Mesendoderm (in vitro differentiated cells): Measurements from ENCODE around the gene MFSD2B.

ENCODE experiments used
- DNase-seq: peaks from one replicate; pipeline ENCODE4 v3.0.0; 2013
- H2AK5ac ChIP-seq: 2 replicates; pipeline ENCODE4 v1.6.1; 2013; ENCODE audit warnings: low read length, inconsistent platforms
- H2BK120ac ChIP-seq: 2 replicates; pipeline ENCODE4 v1.6.1; 2013; ENCODE audit warnings: low read depth, mild to moderate bottlenecking, low read length, moderate library complexity, mixed read lengths
- H2BK15ac ChIP-seq: replicated peaks from 2 replicates; pipeline ENCODE4 v1.6.1; 2013; ENCODE audit warnings: low read depth, mild to moderate bottlenecking, moderate library complexity
- H2BK5ac ChIP-seq: 2 replicates; pipeline ENCODE4 v1.6.1; 2013; ENCODE audit warnings: low read length, inconsistent platforms
- H3K18ac ChIP-seq: 2 replicates; pipeline ENCODE4 v1.6.1; 2013; ENCODE audit warnings: mild to moderate bottlenecking, low read length, mixed read lengths
- H3K23ac ChIP-seq: one replicate; pipeline ENCODE4 v1.6.1; 2013; ENCODE audit warnings: low read length
- H3K27ac ChIP-seq: 2 replicates; pipeline ENCODE4 v1.5.1; 2013; ENCODE audit warnings: low read depth, mild to moderate bottlenecking, inconsistent platforms, low read length, moderate library complexity
- H3K27me3 ChIP-seq: 2 replicates; pipeline ENCODE4 v1.6.1; 2013; ENCODE audit warnings: low read length, control low read depth, mild to moderate bottlenecking, inconsistent platforms; ENCODE audit not compliant: insufficient read depth, poor library complexity
- H3K36me3 ChIP-seq: 2 replicates; pipeline ENCODE4 v1.6.1; 2013; ENCODE audit warnings: low read length, inconsistent platforms; ENCODE audit not compliant: control insufficient read depth, insufficient read depth
- H3K4ac ChIP-seq: one replicate; pipeline ENCODE4 v1.6.1; 2013; ENCODE audit warnings: low read depth, mild to moderate bottlenecking, low read length, moderate library complexity
- H3K4me1 ChIP-seq: 2 replicates; pipeline ENCODE4 v1.6.1; 2013; ENCODE audit warnings: low read depth, low read length, inconsistent platforms; ENCODE audit not compliant: control insufficient read depth
- H3K4me2 ChIP-seq: 2 replicates; pipeline ENCODE4 v1.6.1; 2013; ENCODE audit warnings: low read length
- H3K4me3 ChIP-seq: 2 replicates; pipeline ENCODE4 v1.5.1; 2013; ENCODE audit warnings: mild to moderate bottlenecking, low read length
- H3K56ac ChIP-seq: one replicate; pipeline ENCODE4 v1.6.1; 2013; ENCODE audit warnings: low read length
- H3K79me1 ChIP-seq: 2 replicates; pipeline ENCODE4 v1.6.1; 2013; ENCODE audit warnings: low read length, inconsistent platforms
- H3K79me2 ChIP-seq: 2 replicates; pipeline ENCODE4 v1.6.1; 2013; ENCODE audit warnings: mild to moderate bottlenecking, low read length; ENCODE audit not compliant: control insufficient read depth, insufficient read depth
- H3K9ac ChIP-seq: 2 replicates; pipeline ENCODE4 v1.6.1; 2013; ENCODE audit warnings: low read length, inconsistent platforms
- H4K5ac ChIP-seq: one replicate; pipeline ENCODE4 v1.6.1; 2013; ENCODE audit warnings: low read length
- H4K8ac ChIP-seq: one replicate; pipeline ENCODE4 v1.6.1; 2013; ENCODE audit warnings: low read depth, mild to moderate bottlenecking, control low read depth, low read length, moderate library complexity
- WGBS: extraction: QIAGEN DNeasy Blood & Tissue Kit; methylation state at CpG from one replicate; pipeline ENCODE4 v1.1.7; 2013; ENCODE audit warnings: low lambda C conversion rate, missing lambda C conversion rate; ENCODE audit not compliant: insufficient coverage; ENCODE audit errors: extremely low coverage; 5-methylcytosine and 5-hydroxymethylcytosine counted together

MFSD2B gene

GRCh38 chr2:24050041-24050979, 40.4 kb downstream of the MFSD2B start:
- Histone ChIP-seq H3K79me1 (no peaks in the 10 kb centered on the region), H3K4me3 (peak overlapping the region; percentile 73), H3K27ac (no peak overlapping the region), H3K4me2 (peak overlapping the region; percentile 53), H2BK120ac (no peak overlapping the region), H3K18ac (peak overlapping the region; percentile 22), H3K23ac (peak overlapping the region; percentile 0), H2AK5ac (no peak overlapping the region), H2BK15ac (no peak overlapping the region), H3K36me3 (no peaks in the 10 kb centered on the region), H4K5ac (no peak overlapping the region), H4K8ac (peak overlapping the region; percentile 1), H3K9ac (peak overlapping the region; percentile 77), H3K79me2 (peaks cover 2% of the 10 kb centered on the region), H3K56ac (peak overlapping the region; percentile 89), H3K27me3 (no peaks in the 10 kb centered on the region), H3K4me1 (no peaks in the 10 kb centered on the region), H3K4ac (no peak overlapping the region), H2BK5ac (no peak overlapping the region)
- no CpG with 5 or more reads among the region's 47 CpGs for WGBS
- DNase-seq: peak; percentile 47

- H3K27me3 ChIP-seq: no peaks in the 10 kb centered on the region
These were observed 41.9 kb downstream of the MFSD2B start for GRCh38 chr2:24051833-24052232.

DNA sequence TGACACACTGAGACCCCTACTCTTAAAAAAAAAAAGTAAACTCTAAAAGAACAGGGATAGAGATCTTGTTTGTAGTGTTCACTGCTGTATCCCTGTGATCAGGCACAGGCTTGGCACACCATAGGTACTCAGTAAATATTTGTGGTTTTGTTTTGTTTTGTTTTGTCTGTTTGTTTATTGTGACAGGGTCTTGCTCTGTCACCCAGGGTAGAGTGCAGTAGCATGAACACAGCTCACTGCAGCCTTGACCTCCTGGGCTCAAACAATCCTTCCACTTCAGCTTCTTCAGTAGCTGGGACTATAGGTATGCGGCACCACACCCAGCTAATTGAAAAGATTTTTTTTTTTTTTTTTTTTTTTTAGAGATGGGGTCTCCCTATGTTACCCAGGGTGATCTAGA, 43.1 kb downstream of the MFSD2B start:
- H3K27ac ChIP-seq: no peak overlapping the region
- no peak overlapping the region for H3K4ac ChIP-seq
- no peak overlapping the region for H2BK15ac ChIP-seq
- no peak overlapping the region for H2BK120ac ChIP-seq
- H3K23ac ChIP-seq: no peak overlapping the region
- no peaks in the 10 kb centered on the region for H3K27me3 ChIP-seq
- no peak for DNase-seq
- H3K56ac ChIP-seq: no peak overlapping the region
- no peak overlapping the region for H2AK5ac ChIP-seq
- H2BK5ac ChIP-seq: no peak overlapping the region
- no CpG with 5 or more reads among the region's 1 CpG for WGBS
- H3K9ac ChIP-seq: no peak overlapping the region
- H4K8ac ChIP-seq: no peak overlapping the region
- H3K18ac ChIP-seq: no peak overlapping the region
- no peak overlapping the region for H4K5ac ChIP-seq
- no peak overlapping the region for H3K4me3 ChIP-seq
- H3K79me2 ChIP-seq: no peaks in the 10 kb centered on the region
- H3K36me3 ChIP-seq: no peaks in the 10 kb centered on the region
- H3K79me1 ChIP-seq: no peaks in the 10 kb centered on the region
- H3K4me2 ChIP-seq: no peak overlapping the region
- no peaks in the 10 kb centered on the region for H3K4me1 ChIP-seq

More at GRCh38 chr2:24051833-24052232, 41.9 kb downstream of the MFSD2B start:
- no peak overlapping the region for H3K4me3 ChIP-seq
- H4K5ac ChIP-seq: no peak overlapping the region
- no peaks in the 10 kb centered on the region for H3K79me2 ChIP-seq
- H3K4me2 ChIP-seq: no peak overlapping the region
- H2BK5ac ChIP-seq: no peak overlapping the region
- H3K56ac ChIP-seq: no peak overlapping the region
- no peak for DNase-seq
- no peak overlapping the region for H3K9ac ChIP-seq
- H3K27ac ChIP-seq: no peak overlapping the region
- no peak overlapping the region for H3K18ac ChIP-seq
- H3K36me3 ChIP-seq: no peaks in the 10 kb centered on the region
- H3K4me1 ChIP-seq: no peaks in the 10 kb centered on the region
- no peak overlapping the region for H3K23ac ChIP-seq
- WGBS: no CpG with 5 or more reads among the region's 8 CpGs
- no peak overlapping the region for H2AK5ac ChIP-seq
- H3K4ac ChIP-seq: no peak overlapping the region
- no peak overlapping the region for H4K8ac ChIP-seq
- no peak overlapping the region for H2BK15ac ChIP-seq
- H2BK120ac ChIP-seq: no peak overlapping the region
- no peaks in the 10 kb centered on the region for H3K79me1 ChIP-seq

- Histone ChIP-seq H4K8ac (no peak overlapping the region), H3K4me3 (no peak overlapping the region), H3K27me3 (no peaks in the 10 kb centered on the region), H4K5ac (no peak overlapping the region), H3K18ac (no peak overlapping the region), H3K23ac (no peak overlapping the region), H3K56ac (no peak overlapping the region), H2BK120ac (no peak overlapping the region), H3K36me3 (no peaks in the 10 kb centered on the region), H3K79me2 (no peaks in the 10 kb centered on the region), H3K27ac (no peak overlapping the region), H2BK15ac (no peak overlapping the region), H2AK5ac (no peak overlapping the region), H2BK5ac (no peak overlapping the region), H3K4ac (no peak overlapping the region), H3K4me1 (no peaks in the 10 kb centered on the region), H3K4me2 (no peak overlapping the region), H3K79me1 (no peaks in the 10 kb centered on the region), H3K9ac (no peak overlapping the region)
- DNase-seq: no peak
- WGBS: no CpG with 5 or more reads among the region's 8 CpGs
These were observed 44.6 kb downstream of the MFSD2B start for GRCh38 chr2:24054366-24055010.

DNA sequence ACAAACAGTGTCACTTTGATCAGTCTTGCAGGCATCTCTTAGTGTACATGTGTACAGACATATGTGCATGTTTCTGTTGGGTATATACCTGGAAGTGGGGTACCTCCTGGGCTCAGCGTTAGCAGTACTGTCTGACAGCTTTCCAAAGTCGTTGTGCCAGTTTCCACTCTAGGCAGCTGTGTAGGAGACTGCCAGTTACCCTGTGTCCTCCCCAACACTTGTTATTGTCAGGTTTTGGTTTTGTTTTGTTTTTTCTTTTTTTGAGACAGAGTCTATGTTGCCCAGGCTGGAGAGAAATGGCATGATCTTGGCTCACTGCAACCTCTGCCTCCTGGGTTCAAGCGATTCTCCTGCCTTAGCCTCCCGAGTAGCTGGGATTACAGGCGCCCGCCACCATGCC, 45.9 kb downstream of the MFSD2B start:
- Histone ChIP-seq H2BK120ac (no peak overlapping the region), H3K27ac (no peak overlapping the region), H3K18ac (no peak overlapping the region), H4K5ac (no peak overlapping the region), H3K4ac (no peak overlapping the region), H3K9ac (no peak overlapping the region), H3K23ac (no peak overlapping the region), H4K8ac (no peak overlapping the region), H2BK15ac (no peak overlapping the region), H3K79me2 (no peaks in the 10 kb centered on the region), H3K4me3 (no peak overlapping the region), H3K56ac (no peak overlapping the region), H3K4me2 (no peak overlapping the region), H3K79me1 (no peaks in the 10 kb centered on the region), H3K27me3 (no peaks in the 10 kb centered on the region), H2BK5ac (no peak overlapping the region), H2AK5ac (no peak overlapping the region), H3K36me3 (no peaks in the 10 kb centered on the region), H3K4me1 (no peaks in the 10 kb centered on the region)
- no peak for DNase-seq
- no CpG with 5 or more reads among the region's 6 CpGs for WGBS
